ENCODE measurements around the gene HPSE2. TPM values are rescaled to one million over a fixed set of nuclear protein-coding genes. Genes with fewer than 3 reads are reported as not detected.

The HPSE2 gene
- total and polyA plus RNA-seq, 2 of the 13 experiments (the other 11 are each of a cell fraction or from before 2014, with no cell fraction given), result 0.01 TPM; not detected in 1

DNA sequence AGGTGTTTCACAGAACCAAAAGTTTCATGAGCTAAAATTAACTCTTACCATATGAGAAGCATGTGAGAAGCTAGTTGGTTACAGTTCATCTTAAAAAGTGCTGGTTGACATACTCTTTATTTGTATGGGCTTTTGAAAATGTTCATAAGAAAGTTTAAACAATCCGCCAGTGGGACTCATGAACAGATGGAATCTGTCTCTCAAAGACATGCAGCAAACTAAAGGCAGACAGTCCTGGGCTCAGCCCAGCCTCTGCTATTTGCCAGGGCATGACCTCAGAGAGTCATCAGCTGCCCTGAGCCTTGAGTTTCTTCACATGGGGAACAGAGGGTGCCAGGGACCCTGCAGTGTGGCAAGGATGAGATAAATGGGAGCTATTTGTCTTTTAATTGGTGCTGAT is 823.9 kb downstream of the HPSE2 start (continued):
- TF ChIP-seq MLLT10 (CRISPR knock-in tag; IDR thresholded peaks at IDR 0.05), result no peak
- TF ChIP-seq, protein P1, sequence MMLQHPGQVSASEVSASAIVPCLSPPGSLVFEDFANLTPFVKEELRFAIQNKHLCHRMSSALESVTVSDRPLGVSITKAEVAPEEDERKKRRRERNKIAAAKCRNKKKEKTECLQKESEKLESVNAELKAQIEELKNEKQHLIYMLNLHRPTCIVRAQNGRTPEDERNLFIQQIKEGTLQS (CRISPR knock-in tag; IDR thresholded peaks at IDR 0.05), result no peak
- no peak for TF ChIP-seq MEF2D (CRISPR knock-in tag; IDR thresholded peaks at IDR 0.05)
- TF ChIP-seq, protein P2, sequence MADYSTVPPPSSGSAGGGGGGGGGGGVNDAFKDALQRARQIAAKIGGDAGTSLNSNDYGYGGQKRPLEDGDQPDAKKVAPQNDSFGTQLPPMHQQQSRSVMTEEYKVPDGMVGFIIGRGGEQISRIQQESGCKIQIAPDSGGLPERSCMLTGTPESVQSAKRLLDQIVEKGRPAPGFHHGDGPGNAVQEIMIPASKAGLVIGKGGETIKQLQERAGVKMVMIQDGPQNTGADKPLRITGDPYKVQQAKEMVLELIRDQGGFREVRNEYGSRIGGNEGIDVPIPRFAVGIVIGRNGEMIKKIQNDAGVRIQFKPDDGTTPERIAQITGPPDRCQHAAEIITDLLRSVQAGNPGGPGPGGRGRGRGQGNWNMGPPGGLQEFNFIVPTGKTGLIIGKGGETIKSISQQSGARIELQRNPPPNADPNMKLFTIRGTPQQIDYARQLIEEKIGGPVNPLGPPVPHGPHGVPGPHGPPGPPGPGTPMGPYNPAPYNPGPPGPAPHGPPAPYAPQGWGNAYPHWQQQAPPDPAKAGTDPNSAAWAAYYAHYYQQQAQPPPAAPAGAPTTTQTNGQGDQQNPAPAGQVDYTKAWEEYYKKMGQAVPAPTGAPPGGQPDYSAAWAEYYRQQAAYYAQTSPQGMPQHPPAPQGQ (CRISPR knock-in tag; IDR thresholded peaks at IDR 0.05; ENCODE audit: borderline replicate concordance), result no peak
- no peak for TF ChIP-seq ZFP62 (CRISPR knock-in tag; IDR thresholded peaks at IDR 0.05)
- TF ChIP-seq KDM1A (CRISPR knock-in tag; IDR thresholded peaks at IDR 0.05), result no peak

DNA sequence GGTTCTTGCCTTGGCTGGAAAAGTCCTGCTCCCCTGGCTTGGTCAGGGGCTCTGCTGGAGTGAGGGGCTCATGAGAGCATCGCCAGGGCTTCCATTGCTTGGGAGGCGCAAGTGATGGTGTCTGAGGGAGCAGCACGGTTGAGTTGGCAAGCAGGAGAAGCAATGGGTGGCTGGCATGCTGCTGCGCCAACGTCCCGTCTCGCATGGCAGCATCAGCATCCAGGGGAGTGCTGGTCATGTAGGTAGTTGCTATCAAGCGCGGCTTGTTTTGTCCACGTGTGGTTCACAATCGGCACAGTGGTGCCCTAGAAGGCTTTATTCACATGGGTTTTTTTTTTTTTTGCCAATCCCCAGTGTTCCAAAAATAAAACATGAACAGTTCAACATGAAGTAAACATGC is 824.5 kb downstream of the HPSE2 start:
- 96% methylated on average over 6 of the region's 11 CpGs for WGBS (ENCODE audit: low lambda C conversion rate)
- H3K36me3 ChIP-seq (replicated peaks in 1 of 2; ENCODE audit: control insufficient read depth in 1 of 2, insufficient read depth in 2 of 2, low read length in 2 of 2), result no peaks in the 10 kb centered on the region
- no peak overlapping the region for H3K9ac ChIP-seq (ENCODE audit: insufficient read depth, low read depth, low read length)
- FAIRE-seq (no peak), DNase-seq (ENCODE audit: low spot score) (no peak), ATAC-seq (no peak)
- ChIA-PET CTCF (ENCODE audit: low intra/inter-chr PET ratio, low total read pairs) (no interaction called here), POLR2A (no interaction called here)
- BruUV-seq (replicated peaks), result no TSS peak
- H3K4me2 ChIP-seq (ENCODE audit: low read depth, low read length), result no peak overlapping the region
- TF ChIP-seq FOXA3 (CRISPR knock-in tag; IDR thresholded peaks at IDR 0.05), result no peak
- TF ChIP-seq EEA1 (CRISPR knock-in tag; IDR thresholded peaks at IDR 0.05; ENCODE audit: borderline replicate concordance), result no peak
- no peak for TF ChIP-seq ETV5 (CRISPR knock-in tag; IDR thresholded peaks at IDR 0.05; ENCODE audit: borderline replicate concordance)
- no peak for TF ChIP-seq CCAR2 (optimal IDR thresholded peaks at IDR 0.05; ENCODE audit: low read depth, low read length)
- peaks cover 18% of the 10 kb centered on the region for H3K4me1 ChIP-seq (ENCODE audit: insufficient read depth, low read length)
- in situ Hi-C loops (cut with HindIII; ENCODE audit: extremely low pct_ligation_motif_present, low pct_unique_long_range_greater_than_20kb), result no loop called here
- no peak overlapping the region for H2AFZ ChIP-seq (ENCODE audit: low read length)
- H3K79me2 ChIP-seq (ENCODE audit: insufficient read depth, low read length), result no peaks in the 10 kb centered on the region
- no peaks in the 10 kb centered on the region for H3K27me3 ChIP-seq (ENCODE audit: control insufficient read depth in 1 of 2, insufficient read depth in 2 of 2, low read length in 2 of 2)
- H3K9me3 ChIP-seq (ENCODE audit: low read length), result no peaks in the 10 kb centered on the region
- H3K27ac ChIP-seq (ENCODE audit: extremely low read length, insufficient read depth, low read length), result no peak overlapping the region
- H4K20me1 ChIP-seq (ENCODE audit: insufficient read depth, low read length), result no peaks in the 10 kb centered on the region
- H3K4me3 ChIP-seq (replicated peaks in 1 of 3; ENCODE audit: insufficient read depth in 1 of 3, low read depth in 2 of 3, low read length in 3 of 3), result no peak overlapping the region
- intact Hi-C loops (cut with micrococcal nuclease; ENCODE audit: unreplicated experiment), result no loop called here
